HG02973 (cell line): ENCODE measurements around the gene NTHL1.

Experiments used
- ATAC-seq: cut with Tn5 transposase; IDR thresholded peaks from one replicate; pipeline ENCODE4 v1.9.1; 2021; ENCODE audit warnings: moderate library complexity; ENCODE audit not compliant: unreplicated experiment

NTHL1 gene

GRCh38 chr16:2031081-2031577, 16.5 kb downstream of the NTHL1 start:
- no peak for ATAC-seq

GRCh38 chr16:2030036-2030435, 17.6 kb downstream of the NTHL1 start:
- ATAC-seq: no peak

- no peak for ATAC-seq
Observed at GRCh38 chr16:2029350-2029749, 18.3 kb downstream of the NTHL1 start.

GRCh38 chr16:2028620-2029220, 18.9 kb downstream of the NTHL1 start:
- no peak for ATAC-seq

- ATAC-seq: no peak
Observed at GRCh38 chr16:2028146-2028545, 19.5 kb downstream of the NTHL1 start.

GRCh38 chr16:2027024-2028010, 20.3 kb downstream of the NTHL1 start:
- ATAC-seq: no peak

GRCh38 chr16:2026461-2027023, 21.1 kb downstream of the NTHL1 start, which contains the start of gene NHERF2:
Gene NHERF2 (plus strand): TSS chr16:2026902. CDS start chr16:2027006, 104 bp downstream.
- no peak for ATAC-seq

- ATAC-seq: no peak
Observed at GRCh38 chr16:2025878-2026460, 21.7 kb downstream of the NTHL1 start.

- no peak for ATAC-seq
Observed at GRCh38 chr16:2025251-2025650, 22.4 kb downstream of the NTHL1 start.

GRCh38 chr16:2024032-2024420, 23.6 kb downstream of the NTHL1 start:
- no peak for ATAC-seq

GRCh38 chr16:2023092-2024031, 24.3 kb downstream of the NTHL1 start:
- peak; percentile 59 for ATAC-seq

GRCh38 chr16:2022723-2023091, 24.9 kb downstream of the NTHL1 start:
- ATAC-seq: no peak

- no peak for ATAC-seq
Observed at GRCh38 chr16:2019921-2020831, 27.5 kb downstream of the NTHL1 start.

GRCh38 chr16:2019518-2019920, 28.1 kb downstream of the NTHL1 start, which contains the start of gene NPW:
Gene NPW (plus strand): TSS chr16:2019785.
- no peak for ATAC-seq

- ATAC-seq: no peak
Observed at GRCh38 chr16:2016407-2016922, 31.2 kb downstream of the NTHL1 start.

- no peak for ATAC-seq
Observed at GRCh38 chr16:2015947-2016208, 31.8 kb downstream of the NTHL1 start.

- ATAC-seq: no peak
Observed at GRCh38 chr16:2015117-2015946, 32.3 kb downstream of the NTHL1 start.

GRCh38 chr16:2013527-2013926, 34.1 kb downstream of the NTHL1 start:
- ATAC-seq: no peak
